Measurements from ENCODE around the gene EMC10.

EMC10 gene

DNA sequence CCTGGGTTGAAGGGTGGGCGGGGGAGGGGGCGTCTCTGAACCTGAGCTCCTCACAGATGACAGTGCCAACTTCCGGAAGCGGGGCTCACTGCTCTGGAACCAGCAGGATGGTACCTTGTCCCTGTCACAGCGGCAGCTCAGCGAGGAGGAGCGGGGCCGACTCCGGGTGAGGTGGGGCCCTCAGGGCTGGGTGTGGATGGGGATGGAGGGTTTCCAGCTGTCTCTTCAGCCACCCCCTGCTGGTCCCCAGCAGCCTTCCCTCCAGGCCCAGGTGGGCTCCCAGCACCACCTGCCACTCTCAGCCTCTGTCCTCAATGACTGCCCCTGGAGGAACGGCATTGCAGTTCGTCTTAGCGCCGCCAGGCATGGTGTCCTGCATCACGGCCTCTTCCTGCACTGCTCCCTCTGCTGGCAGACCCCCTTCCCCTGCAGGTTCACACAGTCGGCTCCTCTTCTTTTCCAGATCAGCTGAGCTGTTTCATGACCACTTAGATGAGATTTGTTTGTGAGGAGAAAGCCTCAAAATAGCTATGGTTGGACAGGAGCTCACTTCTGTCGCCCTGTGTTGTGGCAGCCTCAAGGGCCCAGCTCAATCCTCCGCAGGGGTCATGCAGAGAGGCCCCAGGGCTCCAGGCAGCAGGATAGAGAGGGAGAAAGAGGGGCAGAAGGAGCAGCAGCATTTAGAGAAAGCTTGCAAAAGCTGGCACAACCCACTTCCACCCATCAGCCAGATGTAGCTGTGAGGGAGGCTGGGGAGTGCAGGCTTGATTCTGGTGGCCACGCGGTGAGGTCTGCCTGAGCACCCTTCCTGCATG, 2.8 kb downstream of the EMC10 start:
- no peak for DNase-seq (ENCODE audit: low read depth)

DNA sequence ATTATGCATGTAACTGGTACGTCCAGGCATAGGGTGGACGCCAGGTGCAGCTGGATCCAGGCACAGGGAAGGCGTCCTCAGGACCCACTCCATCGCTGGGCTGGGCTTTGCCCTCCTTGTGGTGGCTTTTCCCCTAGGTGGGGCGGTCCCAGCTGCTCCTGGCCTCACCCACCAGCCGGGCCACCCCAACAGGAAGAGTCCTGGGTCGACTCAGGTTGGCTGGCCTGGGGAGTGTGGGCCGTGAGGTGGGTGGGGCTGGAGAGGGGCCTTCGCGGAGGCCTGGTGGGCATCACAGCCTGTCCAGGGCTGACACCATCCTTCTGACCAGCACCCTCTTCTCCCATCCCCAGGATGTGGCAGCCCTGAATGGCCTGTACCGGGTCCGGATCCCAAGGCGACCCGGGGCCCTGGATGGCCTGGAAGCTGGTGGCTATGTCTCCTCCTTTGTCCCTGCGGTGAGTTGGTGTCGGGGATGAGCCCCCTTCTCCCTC, 3.5 kb downstream of the EMC10 start:
- DNase-seq (ENCODE audit: low read depth), result no peak

- DNase-seq (ENCODE audit: low read depth), result no peak
Observed at GRCh38 chr19:50480281-50481111, 4.2 kb downstream of the EMC10 start.

DNA sequence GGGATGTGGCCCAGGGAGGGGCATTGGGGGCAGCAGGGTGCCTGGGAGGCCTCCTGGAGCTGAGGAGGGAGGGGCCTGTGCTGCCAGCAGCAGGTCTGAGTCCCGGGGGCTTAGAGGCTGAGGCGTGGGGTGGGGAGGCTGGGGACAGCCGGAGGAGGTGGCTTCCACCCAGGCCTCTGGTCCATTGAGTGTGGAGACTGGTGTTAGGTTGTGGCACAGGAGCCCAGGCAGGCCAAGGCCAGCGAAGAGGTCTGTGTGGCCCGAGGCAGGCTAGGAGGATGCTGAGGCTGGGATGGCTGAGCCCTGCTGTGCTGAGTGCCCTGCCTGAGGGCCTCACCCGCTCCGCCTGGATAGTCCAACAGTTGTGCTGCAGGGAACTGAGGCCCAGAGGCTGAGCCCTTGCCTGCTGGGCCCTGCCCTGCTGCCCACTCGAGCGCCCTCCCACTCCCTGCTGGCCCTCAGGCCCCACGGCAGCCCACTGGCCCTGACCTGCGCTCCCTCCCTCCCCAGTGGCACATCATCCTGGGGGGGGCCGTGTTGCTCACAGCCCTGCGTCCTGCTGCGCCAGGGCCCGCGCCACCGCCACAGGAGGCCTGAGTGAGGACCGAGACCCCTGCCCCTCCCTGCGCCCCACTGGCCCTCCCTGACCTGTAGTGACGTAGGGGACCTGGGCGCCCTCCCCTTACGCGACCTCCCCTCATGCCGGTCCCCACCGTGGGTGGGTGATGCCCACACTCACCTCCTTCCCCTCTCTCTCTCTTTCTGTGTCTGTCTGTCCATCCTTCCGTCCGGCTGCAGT, 5.2 kb downstream of the EMC10 start:
- DNase-seq (ENCODE audit: low read depth), result no peak

DNA sequence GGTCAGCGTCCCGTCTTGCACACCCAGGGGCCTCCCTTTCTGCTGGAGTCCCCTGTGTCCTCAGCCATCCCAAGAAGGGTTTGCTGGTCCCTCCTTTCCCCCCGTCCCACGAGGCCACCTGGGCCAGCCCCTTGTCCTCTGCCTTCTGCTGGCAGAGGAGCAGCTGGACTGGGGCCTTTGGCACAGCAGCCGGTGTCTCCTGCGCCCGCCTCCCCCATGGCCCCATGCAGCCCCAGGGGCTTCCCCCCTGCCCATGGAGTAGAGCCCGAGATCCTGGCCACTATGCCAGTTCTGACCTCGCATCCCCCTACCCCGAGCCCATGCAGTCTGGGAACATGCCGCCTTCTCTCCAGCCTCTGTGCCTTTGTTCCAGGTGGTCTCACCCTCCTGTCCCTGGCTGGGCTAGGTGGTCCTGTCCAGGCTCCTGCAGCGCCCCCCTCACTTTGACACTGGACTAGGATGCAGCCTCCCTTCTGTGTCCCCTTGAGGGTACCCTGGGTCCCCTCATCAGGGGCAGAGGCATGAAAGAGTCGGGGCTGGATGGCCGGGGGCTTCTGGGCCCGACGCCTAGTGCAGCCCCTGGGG, 6.1 kb downstream of the EMC10 start:
- no peak for DNase-seq (ENCODE audit: low read depth)

DNA sequence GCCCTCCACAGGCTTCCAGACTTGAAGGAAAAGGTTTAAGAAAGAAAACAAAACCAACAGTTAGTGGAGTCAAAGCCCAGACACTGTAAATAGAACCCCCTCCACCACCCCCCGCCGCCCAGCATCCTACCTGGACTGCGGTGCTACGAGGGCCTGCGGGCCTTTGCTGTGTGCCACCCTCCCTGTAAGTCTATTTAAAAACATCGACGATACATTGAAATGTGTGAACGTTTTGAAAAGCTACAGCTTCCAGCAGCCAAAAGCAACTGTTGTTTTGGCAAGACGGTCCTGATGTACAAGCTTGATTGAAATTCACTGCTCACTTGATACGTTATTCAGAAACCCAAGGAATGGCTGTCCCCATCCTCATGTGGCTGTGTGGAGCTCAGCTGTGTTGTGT, 6.6 kb downstream of the EMC10 start:
- no peak for DNase-seq (ENCODE audit: low read depth)

GRCh38 chr19:50485284-50485955, 9.1 kb downstream of the EMC10 start:
- DNase-seq (ENCODE audit: low read depth), result no peak

DNA sequence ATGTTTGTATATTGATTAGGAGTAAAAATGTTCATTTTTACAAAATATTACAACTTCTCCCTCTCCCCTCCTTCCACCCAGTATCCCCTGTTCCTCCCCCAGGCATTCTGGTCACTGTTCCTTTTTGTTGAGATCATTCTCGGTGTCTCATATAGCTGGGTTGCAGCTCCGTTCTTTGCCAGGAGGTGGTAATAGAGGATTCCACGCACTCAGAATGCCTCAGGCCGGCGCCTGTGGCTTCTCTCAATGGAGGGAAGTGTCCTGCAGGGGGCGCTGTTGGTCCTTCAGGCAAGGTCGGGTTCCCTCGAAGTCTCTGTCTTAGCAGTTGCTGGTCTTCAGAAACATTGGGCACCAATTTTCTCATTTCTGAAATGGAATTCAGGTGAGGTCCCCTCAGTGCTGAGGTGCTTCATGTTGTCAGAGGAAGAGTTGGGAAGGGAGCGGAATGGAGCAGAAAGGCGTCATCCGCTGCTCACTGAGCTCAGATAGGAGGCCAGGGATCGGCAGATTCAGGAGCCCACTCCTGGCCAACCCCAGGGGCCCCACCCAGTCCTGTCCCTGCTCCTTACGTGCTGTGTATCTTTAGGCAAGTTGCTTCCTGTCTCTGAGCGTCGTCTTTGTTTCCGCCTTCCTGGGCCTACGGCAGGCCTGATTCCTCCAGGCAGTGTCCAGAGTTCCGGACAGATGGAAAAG, 10.7 kb downstream of the EMC10 start:
- DNase-seq (ENCODE audit: low read depth), result peak; percentile 32

- DNase-seq (ENCODE audit: low read depth), result no peak
Observed at GRCh38 chr19:50488389-50489194, 12.3 kb downstream of the EMC10 start.

- no peak for DNase-seq (ENCODE audit: low read depth)
Observed at GRCh38 chr19:50489461-50490011, 13.2 kb downstream of the EMC10 start.

DNA sequence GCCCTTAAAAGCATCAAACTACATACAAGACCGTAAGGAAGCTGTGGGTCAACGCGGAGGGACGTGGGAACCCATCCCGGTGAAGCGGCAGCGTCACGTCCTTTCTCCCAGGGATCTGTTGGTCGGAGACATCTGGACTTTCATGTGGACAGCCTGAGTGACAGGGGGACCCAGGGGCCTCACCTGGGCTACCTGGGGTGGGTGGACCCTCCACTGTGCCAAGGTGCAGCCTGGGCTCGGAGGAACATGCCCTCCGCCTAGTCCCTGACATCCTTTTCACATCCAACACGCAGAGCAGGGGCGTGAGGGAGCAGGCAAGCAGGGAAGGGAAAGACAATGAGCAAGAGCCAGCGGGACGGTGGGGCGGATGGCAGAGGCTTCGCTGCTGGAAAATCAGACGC, 14.1 kb downstream of the EMC10 start:
- no peak for DNase-seq (ENCODE audit: low read depth)

DNA sequence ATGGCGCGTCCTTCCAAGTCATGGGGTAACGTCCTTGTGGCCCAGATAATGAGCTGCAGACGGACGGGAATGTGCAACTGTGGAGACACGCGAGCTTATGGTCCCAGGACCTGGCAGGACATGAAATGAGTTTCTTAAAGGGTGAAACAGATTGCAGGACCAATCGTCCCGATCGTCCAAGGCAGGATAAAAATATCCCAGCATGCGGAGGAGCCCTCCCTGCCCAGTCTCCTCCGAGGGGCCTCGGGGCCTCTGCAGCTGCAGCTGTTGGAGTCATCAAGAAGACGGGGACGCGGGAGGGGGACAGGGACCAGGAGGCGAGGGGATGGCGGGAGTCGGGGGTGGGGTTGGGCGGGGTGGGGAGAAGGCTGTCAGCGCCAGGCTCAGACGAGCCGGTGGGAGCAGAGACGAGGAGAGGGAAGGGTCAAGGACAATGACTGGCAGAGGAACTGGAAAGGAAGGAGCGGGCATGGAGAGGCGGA, 14.7 kb downstream of the EMC10 start:
- DNase-seq (ENCODE audit: low read depth), result no peak

DNA sequence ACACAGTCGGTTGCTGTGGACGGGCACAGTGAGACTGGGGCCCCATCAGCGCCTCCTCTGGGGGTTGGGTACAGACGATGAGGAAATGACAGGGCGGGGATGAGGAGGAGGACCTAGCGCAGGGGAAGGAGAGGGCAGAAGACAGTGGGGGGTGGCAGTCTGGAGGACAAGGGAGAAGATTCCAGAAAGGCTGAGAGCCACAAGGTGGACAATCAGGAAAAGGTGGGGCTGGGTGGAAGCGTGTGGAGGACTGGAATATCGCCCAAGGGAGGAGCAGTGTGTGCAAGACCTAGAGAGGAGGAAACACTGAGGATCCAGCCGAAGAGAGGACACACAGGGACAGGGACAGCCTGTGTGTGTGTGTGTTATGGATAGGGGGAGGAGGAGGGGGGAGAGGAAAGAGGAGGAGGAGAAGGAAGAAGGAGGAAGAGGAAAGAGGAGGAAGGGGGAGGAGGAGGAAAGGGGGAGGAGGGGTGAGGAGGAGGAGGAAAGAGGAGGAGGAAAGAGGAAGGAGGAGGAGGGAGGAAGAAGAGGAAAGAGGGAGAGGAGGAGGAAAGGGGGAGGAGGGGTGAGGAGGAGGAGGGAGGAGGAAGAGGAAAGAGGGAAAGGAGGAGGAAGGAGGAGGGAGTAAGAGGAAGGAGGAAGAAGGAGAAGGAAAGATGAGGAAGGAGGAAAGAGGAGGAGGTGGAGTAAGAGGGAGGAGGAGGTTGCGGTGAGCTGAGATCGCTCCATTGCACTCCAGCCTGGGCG, 16.2 kb downstream of the EMC10 start:
- no peak for DNase-seq (ENCODE audit: low read depth)

DNA sequence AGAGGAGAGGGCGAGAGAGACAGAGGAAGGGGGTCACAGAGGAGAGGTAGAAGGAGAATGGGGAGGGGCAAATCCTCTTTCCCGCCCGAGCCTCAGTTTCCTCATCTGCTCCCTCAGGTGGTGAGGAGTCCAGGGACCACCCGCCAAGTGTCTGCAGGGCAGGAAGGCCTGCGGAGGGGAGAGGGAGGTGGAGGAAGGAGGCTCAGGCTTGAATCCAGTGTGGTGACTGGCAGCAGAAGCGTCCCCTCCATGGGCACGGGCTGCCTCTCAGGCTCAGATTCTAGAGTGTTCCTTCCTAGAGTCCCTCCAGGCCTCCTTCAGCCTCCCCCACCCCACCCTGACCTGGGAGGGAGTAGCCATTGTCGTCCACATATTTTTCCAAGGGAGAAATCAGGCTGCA, 16.9 kb downstream of the EMC10 start:
- DNase-seq (ENCODE audit: low read depth), result no peak

GRCh38 chr19:50494186-50495019, 18.1 kb downstream of the EMC10 start:
- no peak for DNase-seq (ENCODE audit: low read depth)

DNA sequence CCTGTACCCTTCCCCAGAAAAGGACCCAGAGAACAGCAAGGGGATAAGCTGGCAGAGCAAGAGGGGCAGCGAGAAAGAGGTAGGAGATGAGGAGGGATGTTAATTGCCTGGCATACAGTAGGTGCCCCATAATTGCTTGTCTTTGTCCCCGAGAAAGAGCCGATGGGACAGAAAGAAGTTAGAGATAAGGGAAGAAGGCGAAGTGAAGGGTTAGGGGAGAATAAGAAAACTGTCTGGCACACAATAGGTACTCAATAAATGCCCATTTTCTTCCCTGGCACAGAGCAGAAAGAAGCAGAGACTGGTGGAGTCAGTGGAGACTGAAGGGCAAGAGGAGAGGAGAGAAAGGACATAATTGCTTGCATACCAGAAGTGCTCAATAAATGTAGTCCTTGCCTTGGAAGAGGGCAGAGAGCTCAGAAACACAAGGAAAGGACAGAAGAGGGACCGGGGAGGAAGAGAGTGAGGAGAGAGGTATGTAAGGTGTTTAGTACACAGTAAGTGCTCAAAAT, 18.8 kb downstream of the EMC10 start:
- no peak for DNase-seq (ENCODE audit: low read depth)

DNA sequence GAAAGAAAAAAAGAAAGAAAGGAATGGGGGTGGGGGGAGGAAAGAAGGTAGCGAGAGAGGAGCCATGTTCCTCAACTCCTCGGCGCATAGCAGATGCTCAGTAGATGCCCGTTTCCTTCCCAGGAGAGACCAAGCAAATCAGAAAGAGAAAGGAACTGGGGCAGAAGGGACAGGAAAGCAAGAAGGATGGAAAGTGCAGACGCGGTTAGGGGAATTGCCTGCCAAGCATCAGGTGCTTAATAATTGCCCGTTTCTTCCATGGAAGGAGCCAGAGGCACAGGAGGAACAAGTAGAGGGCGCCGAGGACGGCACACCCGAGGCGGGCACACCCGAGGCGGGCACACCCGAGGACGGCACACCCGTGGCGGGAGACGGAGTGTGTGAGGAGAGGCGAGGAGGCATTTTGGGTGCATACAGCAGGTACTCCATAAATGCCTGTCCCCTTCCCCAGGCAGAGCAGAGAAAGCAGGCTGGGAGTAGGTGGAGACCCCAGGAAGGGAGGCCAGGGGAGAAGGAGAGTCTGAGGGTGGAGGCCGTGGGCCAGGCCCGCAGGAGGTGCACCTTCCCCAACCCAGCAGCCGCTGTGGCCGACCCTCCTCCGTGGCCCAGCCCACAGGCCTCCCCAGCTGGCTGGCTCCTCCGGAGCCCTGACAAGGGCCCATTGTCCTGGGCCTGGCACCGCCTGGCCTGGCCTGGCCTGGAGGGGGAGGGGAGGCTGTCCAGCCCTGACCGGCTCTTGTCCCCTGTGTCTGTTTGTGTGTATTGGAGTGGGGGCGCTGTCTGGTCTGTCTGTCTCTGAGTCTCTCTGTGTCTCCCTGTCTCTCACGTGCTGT, 20.1 kb downstream of the EMC10 start:
- no peak for DNase-seq (ENCODE audit: low read depth)
